Activated CD4-positive, CD25-positive, alpha-beta regulatory T cell treated with anti-CD3 and anti-CD28 coated beads, Interleukin-2, amount 50 U/mL, for 24 hours (primary cell): ENCODE data around the gene AGER.

Experiments
- ATAC-seq, 2 donors: fragments of 150-1000 bp; cut with Tn5 transposase; one replicate each; pipeline ENCODE4 v1.10.0; 2021; ENCODE audit warnings: mild to moderate bottlenecking in 1 of 2, moderate library complexity in 1 of 2

Gene AGER

DNA sequence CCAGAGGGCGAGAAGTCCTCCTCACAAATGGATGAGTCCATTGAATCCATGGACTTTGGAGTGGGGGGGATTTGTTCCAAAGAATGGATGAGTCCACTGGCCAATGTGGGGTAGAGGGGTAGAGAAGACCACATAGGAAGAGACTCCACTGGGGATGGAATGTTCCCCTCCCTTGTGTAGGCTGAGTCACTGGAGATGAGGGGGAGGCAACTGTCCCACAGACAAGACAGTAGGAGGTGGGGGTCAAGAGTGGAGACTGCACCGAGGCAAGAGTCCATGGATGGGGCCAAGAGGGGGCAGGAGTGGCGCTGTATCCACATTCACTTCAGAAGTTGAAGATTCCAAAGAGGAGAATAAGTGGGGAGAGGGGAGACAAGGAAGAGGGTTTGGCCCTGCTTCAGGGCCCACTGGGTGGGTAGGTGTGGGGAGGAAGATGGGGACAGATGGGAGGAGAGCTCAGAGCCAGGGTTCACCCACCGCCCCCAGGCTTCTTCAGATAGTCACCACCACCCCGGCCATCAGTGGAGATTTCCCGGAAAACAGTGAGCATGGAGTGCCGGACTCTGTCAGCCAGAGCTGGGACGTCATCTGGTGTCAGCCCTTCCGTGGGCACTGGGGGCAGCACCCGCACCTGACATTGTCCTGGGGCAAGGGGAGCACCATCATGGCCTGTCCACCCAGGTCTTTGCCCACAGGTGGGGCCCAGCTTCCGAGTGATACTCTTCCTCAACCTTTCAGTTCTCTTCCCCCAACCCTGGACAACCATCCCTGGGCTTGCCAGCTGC lies 15.1 kb downstream of the AGER start:
- ATAC-seq, result no peak

DNA sequence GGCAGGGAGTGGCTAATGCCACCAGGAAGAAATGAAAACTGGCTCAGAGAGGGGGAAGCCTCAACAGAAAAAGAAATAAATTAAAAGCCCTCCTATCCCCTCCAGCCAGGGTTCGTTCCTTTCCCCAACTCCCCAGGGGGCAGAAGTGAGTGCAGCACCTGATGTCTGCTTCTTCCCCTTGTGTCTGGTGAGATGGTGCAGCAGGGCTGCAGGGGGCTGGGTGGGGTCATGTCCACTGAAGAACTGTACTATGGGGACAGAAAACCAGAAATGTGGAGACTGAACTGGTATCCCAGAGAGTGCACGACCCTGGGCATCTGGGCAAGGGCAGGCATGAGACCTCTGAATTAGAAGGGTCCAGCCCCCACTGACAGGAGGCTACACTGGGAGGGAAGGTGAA lies 15.7 kb downstream of the AGER start:
- no peak for ATAC-seq

DNA sequence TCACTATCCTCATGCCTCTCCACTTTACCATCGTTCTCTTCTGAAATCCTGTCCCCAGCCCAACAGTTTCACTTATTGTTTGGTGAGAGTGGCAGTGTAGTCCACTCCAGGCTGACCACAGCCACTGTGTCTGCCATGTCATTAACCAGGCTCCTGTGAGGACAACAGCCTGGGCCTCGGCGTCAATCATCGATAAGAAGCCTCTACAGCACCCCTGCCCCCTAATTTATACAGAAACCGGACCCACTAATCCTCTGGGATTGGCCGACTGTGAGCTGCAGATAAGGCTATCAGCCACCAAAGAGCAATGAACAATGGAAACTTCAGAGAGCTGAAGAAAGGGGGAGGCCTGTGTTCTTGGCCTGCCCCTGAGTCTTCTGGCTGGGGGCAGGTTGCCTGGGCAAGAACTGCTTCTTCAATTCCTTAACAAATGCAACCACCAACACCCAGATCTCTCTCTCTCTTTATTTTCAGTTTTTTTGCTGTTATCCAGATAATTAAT lies 16.2 kb downstream of the AGER start:
- no peak for ATAC-seq

DNA sequence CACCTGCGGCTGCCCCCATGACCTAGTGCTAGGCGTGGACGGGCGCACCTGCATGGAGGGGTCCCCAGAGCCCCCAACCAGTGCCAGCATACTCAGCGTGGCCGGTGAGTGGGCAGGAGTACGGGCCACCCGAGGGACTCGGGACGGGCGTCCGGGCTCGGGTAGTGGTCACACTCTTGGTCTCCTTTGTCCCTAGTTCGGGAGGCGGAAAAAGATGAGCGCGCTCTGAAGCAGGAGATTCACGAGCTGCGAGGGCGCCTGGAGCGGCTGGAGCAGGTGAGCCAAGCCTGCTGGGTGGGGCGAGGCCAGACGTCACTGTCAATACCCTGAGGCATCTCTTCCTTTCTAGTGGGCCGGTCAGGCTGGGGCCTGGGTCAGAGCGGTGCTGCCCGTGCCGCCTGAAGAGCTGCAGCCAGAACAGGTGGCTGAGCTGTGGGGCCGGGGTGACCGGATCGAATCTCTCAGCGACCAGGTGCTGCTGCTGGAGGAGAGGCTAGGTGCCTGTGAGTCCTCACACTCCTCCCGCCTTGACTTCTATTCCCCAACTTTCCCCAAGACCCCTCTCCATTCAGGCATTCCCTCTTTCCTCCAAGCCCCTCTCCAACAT lies 16.8 kb downstream of the AGER start:
- ATAC-seq, result no peak

DNA sequence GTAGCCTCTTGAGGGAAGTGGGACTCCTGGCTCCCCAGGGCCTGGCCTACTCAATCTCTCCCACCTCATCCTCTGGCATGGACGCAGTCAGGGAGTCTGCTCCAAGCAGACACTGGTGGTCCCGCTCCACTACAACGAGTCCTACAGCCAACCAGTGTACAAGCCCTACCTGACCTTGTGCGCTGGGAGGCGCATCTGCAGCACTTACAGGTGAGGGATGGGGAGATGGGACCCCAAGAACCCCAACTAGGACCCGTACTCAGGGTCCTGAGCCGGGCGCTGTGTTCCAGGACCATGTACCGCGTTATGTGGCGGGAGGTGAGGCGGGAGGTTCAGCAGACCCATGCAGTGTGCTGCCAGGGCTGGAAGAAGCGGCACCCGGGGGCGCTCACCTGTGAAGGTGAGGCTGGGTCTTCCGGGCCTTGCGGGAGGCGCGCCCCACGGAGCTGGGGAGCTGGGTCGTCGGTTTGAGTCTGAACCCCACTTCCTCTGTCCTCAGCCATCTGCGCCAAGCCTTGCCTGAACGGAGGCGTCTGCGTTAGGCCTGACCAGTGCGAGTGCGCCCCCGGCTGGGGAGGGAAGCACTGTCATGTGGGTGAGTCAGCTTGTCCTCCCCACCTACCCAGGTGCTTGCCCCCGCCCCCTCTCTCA lies 17.5 kb downstream of the AGER start:
- no peak for ATAC-seq

DNA sequence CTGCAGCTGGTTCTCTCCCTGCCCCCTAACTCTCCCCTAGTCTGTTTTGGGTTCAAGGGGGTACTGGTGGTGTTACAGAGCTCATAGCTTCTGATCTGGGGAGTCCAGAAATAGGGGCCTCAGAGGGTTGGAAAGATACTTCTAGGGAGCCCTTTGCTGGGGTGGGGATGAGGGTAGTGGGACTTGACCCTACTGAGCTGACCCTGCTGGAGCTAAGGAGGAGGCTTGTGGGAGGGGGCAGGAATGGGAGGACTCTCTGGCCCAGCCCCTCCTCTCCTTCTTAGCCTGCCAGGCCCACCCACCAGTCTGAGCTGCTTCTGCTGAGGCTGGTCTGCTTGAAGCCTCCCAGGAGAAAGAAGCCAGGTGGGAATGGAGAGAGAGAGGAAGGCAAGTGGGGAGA lies 19.8 kb downstream of the AGER start, which contains the start of gene EGFL8:
Gene EGFL8 (plus strand): TSS at position 301 of the 400 bp plus-strand sequence. CDS start 1,571 bp downstream, outside the sequence.
- no peak for ATAC-seq

DNA sequence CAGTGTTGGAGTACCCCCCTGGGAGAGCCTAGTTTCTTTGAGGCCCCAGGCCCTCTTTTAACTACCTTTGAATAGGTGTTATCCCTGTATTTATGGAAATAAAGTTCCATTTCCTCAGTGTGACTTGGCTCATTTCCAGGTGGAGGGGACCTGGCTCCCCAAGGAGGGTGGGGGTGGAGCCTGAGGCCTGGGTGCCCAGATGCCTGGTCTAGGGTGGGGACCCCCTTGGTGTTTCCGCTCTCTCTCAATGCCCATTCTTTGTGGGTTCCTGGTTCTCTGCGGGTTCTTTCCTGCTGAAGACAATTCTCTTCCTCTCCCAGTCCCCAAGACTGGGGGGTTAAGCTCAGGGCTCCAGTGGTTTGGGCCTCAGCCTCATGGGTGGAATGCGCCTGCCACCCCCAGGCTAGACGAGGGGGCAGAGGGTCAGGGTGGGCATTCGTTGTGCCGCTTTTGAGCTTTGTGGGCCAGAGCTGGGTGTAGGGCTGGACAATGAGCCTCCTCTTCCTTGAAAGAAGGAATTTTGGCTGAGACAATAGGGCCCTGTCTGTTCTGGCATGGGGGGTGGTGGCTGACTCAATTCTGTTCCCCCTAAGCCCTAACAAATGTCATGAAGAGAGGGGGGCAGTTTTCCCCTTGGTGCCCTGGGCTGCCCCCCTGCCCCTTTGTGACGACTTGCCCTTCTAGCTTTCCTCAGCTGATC lies 20.3 kb downstream of the AGER start:
- ATAC-seq, result no peak

DNA sequence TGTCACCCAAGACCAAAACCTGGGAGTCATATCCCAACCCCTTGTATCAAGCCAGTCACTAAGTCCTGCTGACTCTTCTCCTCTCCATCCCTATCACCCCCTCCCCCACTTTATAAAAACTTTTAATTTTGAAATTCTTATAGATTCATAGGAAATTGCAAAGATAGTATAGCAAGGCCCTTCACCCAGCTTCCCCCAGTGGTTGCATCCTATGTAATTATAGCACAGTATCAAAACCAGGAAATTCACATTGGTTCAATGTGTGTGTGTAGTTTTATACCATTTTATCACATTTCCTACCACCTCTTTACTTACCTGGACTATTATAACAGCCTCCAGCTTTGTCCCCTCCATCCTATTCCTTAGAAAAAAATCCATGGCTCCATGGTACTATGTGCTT lies 26.0 kb downstream of the AGER start:
- ATAC-seq, result no peak

DNA sequence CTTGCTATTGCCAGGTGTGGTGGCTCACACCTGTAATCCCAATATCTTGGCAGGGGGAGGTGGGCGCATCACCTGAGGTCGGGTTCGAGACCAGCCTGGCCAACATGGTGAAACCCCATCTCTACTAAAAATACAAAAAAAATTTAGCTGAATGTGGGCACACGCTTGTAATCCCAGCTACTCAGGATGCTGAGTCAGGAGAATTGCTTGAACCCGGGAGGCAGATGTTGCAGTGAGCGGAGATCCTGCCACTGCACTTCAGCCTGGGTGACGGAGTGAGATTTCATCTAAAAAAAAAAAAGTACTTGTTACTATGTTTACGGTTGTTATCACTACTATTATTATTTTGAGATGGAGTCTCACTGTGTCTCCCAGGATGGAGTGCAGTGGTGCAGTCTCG lies 27.2 kb downstream of the AGER start:
- ATAC-seq, result no peak

DNA sequence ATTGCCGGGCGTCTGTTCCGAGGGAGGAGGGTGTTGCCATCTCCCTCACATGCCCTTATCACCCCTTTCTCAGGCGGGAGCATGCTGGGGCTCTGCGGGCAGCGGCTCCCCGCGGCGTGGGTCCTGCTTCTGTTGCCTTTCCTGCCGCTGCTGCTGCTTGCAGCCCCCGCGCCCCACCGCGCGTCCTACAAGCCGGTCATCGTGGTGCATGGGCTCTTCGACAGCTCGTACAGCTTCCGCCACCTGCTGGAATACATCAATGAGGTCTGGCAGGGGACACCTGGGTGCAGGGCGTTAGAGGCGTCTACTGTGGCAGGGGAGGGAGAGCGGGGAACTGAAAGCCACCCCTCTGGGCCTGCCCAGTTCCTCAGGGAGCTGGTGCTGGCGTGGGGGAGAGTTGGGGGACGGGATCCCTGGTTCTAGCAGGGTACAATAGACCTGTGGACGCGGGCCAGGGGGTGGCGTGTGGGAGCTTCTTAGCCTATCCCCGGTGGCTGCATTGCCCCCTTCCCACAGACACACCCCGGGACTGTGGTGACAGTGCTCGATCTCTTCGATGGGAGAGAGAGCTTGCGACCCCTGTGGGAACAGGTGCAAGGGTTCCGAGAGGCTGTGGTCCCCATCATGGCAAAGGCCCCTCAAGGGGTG lies 29.4 kb downstream of the AGER start:
- peak; percentile 76 to 80 for ATAC-seq

DNA sequence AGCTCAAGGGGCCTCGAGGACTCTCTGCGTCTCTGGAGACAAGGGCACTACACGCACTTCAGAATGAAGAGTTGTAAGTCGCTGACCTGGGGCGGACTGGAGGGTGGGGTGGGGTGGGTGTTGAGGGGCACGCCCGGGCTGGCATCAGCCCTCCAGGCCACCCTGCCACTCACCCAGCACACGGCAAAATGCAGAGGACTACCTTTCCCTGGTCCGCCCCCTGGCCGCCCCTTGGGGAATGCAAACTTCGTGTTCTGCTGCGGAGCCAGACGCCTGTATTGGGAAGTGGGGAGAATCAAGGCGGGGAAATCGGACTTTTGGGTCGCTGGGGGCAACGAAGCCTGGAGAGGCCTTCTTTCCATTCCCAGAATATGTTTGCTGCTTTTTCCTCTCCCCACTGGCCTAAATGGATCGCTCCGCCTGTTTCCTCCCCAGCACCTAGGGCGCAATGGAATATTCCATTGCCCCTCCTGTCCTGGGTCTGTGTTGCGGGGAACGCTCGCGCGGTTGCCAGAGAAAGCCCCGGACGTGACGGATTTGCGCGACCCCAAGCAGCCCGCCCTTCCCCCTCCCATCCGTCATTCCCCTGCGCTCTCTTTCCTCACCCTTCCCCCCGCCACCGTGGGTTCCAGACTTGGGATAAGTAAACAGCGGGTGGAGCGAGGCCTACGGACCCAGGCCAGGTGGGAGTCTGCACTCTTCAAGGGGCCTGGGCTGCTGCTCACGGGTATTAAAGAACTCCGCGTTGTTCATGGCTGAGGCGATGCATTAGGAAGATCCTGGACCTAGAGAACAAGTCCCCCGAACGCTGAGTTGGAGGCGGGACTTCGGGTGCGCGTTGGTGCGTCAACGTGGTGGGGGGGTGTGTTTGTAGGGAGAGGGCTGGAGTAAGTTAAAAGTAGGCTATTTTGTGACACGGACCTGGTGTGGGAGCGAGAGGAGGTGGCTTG lies 30.2 kb downstream of the AGER start, which contains the start of gene PPT2:
Gene PPT2 (plus strand): TSS at position 578 of the 950 bp plus-strand sequence. CDS start 454 bp downstream, outside the sequence.
- peak; percentile 65 to 70 for ATAC-seq

DNA sequence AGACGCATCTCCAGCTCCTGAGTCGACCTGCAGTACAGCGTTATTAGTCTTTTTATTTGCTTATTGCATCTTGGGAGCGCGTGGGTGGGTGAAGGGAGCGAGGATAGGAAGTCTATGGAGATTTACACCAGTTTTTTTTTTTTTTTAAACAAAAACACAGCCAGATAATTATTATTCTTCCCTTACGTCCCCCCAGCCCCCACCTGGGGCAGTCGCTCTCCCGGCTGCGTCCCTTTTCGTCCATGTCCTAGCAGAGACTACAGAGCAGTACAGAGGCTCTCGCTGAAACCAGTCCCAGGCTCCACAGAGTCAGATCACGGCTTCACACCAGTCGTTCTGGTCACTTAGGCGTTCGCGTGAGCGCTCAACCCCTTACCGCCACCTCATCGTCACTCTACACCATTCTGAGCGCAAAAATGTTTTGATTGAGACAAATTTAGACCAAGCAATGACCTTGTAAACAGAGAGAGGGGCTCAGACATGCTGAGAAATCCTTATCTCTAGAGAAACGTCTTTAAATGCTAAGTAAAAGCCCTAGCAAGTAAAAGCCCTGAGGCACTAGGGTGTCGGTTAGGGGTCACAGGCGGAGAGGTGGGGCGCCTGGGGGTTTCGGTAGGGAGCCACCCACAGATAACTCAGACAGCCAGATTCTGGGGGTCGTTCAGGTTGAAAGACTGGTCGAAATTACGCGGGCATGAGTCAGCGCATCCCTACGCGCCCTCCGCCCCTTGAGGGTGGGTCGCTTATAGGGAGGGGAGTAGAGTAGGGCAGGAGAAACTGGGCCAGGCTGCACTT lies 31.1 kb downstream of the AGER start:
- ATAC-seq, result no peak

DNA sequence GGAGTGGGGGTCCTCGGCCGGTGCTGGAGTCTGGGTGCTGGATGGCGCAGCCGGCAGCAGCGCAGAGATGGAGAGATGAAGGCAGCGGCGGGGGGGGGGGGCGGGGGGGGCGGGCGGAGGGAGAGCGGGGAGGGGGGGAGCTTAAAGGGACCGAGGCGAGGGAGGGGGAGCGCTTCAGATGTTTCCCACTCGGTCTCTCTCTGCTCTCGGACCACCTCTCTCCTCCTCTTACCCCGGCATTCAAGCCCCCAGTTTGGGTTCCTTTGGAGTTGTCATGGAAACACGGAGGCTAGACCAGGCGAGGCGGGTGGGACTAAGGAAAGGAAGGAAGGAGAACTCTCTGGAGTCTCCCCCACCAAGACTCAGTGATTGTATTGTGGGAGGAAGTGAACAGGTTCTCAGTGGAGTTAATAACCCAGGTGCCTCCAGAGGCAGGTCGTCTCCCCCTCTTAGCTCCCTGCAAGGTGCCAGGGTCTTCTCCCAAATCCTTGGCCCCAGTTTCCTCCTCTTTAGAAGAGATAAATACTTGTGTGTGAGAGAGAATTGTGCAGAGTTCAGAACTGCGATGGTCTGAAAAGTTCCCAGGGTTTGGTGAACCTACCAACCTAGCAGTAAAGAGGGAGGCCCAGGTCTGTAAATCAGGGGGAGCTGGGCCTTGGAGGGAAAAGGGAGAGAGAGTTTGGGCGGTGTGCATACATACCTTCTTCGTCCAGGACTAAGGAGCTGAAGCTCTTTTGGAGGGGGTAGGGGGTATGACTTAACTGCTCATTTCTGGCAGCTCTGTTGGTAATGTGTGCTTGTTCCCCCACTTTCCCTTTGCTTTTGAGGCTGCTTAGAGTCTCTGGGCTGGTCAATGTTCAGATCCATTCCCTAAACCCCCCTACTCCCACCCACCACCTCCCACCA lies 31.9 kb downstream of the AGER start, which contains the start of gene PRRT1:
Gene PRRT1 (minus strand): TSS at position 77 of the 906 bp plus-strand sequence. CDS start 112 bp downstream, outside the sequence.
- ATAC-seq, result no peak

DNA sequence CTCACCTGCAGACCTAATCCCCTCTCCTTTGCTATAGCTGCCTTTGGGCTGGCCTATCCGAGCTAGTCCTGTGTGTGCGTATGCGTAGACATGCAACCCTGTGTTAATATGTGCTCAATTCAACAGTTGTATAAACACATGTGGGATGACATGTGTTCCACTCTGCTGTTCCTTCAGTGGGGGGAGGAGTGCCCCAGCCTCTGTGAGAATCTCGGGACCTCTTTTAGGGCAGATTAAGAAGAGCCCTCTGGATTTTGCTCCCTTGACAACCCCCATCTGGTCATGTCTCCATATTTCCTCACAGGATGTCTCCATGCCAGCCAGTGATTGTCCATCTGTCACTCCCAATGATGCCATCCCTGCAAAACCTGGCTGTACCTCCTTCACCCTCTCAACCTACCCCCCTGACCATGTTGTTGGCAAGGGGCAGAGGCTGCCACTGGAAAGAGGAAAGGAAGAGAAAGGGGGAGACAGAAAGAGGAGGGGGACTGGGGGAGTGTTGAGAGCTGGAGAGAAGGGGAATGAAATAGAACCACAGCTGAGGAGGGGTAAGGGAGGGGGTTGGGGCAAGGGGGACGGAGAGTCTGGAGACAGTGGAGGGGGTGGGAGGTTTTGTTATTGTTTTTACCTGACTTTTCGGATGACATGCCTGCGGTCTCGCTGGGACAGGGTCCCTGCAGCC lies 32.7 kb downstream of the AGER start:
- no peak for ATAC-seq

DNA sequence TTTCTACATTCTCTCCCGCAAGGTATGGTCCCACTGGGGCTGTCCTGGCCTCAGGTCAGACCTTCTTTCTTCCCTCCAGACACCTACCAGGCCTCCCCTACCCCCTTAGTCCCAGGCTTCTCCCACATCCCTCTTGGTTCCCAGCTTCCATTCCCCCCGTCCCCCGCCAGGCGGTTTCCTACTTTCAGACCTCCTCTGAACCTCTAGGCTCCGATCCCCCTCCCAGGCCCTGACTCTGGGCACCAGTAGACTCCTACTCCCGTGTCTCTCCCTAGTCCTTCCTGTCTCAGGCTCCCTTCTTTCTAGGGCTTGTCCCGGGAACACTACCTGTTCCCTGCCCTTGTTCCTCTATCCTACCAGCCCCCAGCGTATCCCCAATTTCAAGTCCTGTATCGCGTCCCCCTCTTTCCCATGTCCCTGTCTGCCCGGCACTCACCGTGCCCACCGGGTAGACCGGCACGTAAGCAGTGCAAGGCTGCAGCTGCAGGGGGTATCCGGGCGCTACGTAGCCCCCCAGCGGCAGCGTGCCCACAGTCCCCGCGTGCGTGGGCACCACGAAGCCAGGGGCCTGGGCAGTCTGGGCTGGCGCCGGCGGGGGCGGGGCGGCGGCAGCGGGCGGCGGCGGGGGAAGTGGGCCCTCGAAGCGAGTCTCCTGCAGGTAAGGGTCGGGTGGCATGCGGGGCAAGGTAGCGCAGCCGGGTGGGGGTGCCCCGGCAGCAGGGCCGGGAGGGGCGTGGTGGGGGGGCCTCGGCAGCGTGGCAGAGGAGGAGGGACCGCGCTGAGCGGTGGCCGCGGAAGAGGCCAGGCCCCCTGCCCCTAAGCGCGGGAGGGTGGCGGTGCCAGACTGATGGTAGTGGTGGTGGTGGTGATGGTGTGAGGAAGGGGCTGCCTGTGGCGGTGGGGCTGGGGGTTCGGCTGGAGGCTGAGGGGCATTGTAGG lies 33.9 kb downstream of the AGER start:
- no peak for ATAC-seq

DNA sequence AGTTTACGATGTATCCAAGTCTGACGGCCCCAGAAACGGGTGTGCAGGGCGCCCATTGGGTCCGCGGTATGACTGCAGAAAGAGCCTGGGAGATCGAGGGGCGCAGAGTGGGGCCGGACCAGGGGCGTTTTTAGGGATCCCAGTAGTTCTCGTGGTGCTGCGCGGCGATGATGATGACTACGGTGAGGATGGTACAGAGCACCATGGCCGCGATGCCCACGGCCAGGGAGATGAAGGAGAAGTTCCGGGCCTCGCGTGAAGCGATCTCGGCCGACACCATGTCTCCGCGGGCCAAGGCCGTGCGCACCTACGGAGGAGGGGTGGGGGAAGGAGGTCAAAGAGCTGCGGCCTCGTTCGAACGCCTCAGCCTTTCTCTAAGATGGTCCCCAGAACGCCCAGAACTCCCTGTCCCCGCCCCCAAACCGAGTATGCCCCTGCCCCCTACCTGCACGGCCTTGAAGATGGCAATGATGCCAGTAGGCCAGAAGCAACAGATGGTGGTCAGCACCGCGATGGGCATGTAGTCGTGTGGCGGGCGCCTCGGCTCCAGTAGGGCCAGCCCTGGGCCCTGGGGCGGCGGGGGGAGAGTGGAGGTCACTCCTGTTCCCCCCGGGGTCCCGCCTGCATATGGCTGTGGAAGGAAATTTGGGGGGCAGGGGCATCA lies 34.8 kb downstream of the AGER start:
- peak; percentile 16 to 36 for ATAC-seq
